GM18519 (cell line): ENCODE data around the gene ANO4.
"Not testable (repeated sequence)": the region's sequence is repeated elsewhere in the genome, so short reads cannot be mapped to it uniquely, and the experiment has no call there.

Experiments used
- ATAC-seq: cut with Tn5 transposase; IDR thresholded peaks from one replicate; pipeline ENCODE4 v1.9.1; 2021; ENCODE audit warnings: mild to moderate bottlenecking, moderate library complexity; ENCODE audit not compliant: unreplicated experiment, low FRiP score

Gene ANO4

DNA sequence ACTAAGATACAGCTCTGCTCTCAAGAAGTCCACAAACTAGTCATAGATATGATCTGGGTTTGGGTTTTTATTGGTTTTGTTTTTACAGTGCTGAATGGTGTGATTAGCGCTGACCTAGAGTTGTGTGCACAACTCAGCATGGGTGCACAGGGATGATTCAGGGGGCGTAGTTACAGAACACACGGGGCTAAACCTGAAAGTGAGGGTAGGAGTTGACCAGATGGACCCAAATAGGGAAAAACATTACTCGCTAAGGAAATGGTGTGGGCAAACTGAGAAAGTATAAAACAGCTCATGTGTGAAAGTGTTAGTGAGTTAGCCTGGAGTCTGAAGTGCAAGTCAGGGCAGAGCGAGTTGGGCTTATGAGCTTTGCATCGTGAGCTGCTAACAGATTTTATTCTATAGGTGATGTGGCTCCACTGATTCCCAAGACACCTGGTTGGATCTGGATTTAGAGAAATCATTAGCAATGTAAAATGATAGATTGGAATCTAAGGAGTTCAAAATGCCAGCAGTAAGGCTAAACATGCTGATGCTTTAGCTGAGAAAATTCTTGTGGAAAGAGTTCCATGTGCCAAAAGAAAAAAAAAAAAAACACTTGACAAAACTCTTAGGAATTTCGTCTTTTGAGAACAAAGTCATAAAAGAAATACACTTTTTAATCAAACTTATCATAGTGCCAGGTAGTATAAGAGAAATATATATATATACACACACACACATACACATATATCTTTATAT lies 280.5 kb downstream of the ANO4 start:
- no peak for ATAC-seq

GRCh38 chr12:101076921-101077320 lies 282.3 kb downstream of the ANO4 start:
- no peak for ATAC-seq

GRCh38 chr12:101077791-101078528 lies 283.4 kb downstream of the ANO4 start:
- no peak for ATAC-seq

DNA sequence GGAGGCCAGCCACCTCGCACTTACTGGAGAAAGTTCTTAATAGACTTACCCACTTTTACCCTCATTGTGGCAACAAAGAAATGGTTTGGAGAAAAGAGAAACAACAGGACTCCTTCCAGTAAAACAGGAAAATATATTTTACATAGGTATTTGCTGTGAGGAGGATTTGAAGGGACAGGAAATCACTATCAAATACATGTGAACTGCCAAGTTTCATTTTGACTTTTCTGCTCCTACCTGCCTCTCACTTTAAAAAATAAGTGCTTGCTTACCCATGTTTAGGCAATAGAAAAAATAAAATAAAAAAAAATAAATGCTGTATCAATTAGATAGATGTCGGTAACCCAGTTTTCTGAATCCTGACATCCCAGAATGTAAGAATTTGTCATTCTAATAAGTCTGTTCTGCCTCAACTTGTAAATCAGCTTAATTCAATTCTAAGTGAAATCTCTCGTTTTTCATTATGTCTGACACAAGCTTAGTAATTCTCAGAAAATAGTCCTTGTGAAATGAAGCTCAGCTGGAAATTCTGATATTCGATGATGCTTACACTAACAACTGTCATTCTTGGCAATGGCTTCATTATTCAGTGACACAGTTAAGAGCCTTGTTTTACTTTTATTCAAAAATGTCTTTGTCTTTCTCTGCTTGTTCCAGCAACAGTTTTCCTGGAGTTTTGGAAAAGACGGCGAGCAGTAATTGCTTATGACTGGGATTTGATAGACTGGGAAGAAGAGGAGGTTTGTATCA lies 284.1 kb downstream of the ANO4 start:
- ATAC-seq = no peak

DNA sequence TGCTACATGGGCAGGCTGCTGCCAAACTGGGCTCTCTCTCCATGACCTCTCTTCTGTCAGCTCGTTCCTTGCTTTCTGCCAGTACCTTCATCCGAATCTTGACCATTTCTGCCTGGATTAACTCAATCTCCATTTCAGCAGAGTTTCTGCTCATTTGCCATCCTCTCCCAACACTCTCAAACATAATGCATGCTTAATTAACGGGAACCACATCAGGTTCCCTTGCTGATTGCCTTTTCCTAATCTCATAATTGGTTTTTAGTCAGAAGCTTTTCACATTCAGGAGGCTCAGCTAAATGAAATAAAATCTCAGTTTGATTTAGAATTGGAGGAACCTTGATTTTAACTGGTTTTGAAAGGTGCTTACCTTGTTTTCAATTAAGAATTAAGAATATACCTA lies 288.1 kb downstream of the ANO4 start:
- no peak for ATAC-seq

DNA sequence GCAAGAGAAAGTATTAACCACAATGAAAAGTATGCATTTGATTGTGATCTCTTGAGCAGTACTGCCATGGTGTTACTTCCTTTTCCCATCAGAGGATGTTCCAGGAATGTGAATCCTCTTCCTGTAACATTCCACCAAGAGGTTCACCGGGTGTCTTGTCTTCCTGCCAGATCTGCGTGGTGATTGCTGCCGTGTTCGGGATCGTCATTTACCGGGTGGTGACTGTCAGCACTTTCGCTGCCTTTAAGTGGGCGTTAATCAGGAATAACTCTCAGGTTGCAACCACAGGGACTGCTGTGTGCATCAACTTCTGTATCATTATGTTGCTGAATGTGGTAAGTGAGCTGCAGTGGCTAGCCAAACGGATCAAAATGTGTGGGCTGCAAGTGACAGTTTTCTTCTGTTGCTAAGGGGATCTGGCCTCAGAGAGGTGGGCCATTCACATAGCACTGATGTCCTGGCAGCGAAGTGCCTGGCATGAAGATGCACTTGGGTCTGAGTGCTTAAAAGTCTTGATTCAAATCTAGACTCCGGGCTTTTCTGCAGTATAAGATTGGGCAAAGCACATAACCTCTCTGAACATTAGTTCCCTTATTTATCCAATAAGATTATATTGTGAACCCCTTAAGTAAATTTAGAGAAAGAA lies 292.0 kb downstream of the ANO4 start:
- ATAC-seq = no peak

DNA sequence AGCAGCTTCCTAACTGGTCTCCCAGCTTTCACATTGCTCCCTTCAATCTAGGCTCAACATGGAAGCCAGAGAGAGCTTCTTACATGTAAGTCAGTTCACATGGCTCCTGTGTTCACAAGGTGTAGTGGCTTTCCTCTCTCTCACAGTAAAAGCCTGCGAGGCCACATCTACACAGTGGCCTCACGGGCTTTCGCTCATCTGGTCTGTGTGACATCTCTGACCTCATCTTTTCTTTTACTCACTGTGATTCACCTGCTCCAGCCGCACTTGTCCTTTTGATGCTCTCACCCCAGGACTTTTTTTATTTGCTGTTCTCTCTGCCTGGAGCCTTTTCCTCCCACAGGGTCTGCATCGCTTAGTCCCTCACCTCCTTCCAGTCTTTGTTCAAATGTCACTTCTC lies 293.3 kb downstream of the ANO4 start:
- no peak for ATAC-seq

DNA sequence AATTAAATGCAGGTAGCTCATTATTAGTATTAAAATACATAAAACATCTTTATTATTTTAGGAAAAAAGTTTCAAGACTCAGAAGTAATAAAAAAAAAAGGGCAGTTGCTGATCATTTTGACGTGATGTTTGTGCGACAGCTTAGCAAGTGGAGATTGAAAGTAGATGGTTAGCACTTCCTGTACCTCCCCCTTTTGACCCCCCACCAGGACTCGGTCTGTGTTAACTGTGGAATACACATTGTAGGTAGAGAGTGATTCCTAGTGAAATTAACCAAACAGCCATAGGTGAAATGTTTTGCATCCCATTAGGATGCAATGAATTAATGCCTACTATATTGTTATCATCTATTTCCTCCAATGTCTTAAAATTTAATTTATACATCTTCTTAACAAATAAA lies 294.7 kb downstream of the ANO4 start:
- no peak for ATAC-seq

DNA sequence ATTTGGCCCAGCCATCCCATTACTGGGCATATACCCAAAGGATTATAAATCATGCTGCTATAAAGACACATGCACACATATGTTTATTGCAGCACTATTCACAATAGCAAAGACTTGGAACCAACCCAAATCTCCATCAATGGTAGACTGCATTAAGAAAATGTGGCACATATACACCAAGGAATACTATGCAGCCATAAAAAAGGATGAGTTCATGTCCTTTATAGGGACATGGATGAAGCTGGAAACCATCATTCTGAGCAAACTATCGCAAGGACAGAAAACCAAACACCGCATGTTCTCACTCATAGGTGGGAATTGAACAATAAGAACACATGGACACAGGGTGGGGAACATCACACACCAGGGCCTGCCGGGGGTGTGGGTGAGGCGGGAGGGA lies 295.6 kb downstream of the ANO4 start:
- not testable (repeated sequence) for ATAC-seq

DNA sequence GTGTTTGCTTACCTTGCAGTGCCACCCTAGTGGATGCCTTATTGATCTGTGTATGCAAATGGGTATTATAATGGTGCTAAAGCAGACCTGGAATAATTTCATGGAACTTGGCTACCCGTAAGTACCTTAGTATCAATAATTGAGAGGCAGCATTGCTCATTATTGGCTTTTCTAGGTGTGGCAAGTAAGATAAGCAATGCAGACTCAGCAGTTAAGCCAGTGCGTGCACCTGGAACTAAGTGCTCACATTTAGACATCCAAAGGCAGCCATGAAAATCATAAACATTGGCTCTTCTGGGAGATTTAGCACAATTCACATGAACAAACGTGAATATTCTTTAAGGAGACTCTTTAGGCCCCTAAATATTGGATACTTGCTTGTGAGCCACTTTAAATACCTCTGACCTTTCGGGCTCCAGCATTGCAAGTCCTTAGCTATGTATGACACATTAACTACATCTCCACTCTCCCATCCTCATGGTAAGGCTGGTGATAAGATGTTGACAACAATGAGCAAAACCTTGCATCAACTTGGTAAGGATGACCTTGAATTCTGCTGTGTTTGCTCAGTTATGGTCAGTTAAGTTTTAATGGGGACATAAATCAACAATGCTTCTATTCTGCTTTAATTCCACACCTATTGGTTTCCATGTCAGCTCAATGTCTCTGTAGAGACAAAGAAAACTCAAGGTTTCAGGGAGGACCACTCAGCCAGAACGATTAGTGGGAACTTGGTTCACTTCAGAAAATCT lies 303.4 kb downstream of the ANO4 start:
- ATAC-seq = no peak

GRCh38 chr12:101107032-101107763 lies 312.6 kb downstream of the ANO4 start:
- ATAC-seq = no peak

DNA sequence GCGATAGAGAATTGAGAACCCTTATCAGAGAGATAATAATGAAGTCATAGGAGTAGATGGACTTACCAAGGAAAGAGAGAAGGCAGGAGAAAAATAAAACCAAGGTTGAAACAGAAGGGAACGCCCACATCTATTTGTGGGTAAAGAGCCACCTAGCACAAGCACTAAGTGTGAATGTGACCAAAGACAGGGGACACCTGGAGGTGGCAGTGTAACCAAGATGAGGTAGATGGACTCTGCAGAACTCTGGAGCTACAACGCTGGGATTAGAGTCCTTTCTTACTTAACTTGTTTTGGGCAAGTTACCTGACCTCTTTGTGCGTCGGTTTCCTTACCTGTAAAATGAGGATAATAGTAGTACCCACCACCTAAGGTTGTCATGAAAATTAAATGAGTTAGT lies 313.6 kb downstream of the ANO4 start:
- ATAC-seq = no peak

DNA sequence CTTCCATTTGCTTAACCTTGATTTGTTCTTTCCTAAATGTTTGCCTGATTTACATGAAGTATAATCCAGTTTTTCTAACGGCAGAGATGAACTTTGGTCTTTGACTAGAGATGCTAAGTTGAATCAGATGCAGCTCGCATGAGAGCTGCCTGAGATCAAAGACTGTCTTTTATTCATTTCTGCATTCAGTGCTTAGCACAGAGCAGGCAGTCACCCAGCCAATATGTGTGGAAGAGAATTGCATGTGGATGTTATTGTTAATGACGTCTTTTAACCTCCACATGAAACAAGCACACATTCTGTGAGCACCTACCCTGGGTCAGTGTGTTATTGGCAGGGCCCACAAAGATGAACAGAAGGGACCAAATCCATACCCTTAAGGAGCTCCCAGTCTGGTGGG lies 316.3 kb downstream of the ANO4 start:
- no peak for ATAC-seq

DNA sequence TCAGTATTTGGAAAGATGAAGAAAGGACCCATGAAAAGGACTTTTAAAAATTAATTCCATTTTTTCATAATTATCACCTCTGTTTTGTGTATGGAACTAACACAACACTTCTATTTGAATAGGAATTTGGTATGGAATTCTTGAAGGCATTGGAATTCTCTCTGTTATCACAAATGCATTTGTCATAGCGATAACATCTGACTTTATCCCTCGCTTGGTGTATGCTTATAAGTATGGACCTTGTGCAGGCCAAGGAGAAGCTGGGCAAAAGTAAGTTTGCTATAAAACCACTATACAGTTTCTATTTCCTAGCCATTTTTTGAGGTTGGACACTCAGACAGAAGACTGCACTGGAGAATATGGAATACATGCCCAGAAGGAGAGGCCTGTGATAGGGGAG lies 316.9 kb downstream of the ANO4 start:
- ATAC-seq = no peak

GRCh38 chr12:101115326-101115725 lies 320.8 kb downstream of the ANO4 start:
- ATAC-seq = no peak

DNA sequence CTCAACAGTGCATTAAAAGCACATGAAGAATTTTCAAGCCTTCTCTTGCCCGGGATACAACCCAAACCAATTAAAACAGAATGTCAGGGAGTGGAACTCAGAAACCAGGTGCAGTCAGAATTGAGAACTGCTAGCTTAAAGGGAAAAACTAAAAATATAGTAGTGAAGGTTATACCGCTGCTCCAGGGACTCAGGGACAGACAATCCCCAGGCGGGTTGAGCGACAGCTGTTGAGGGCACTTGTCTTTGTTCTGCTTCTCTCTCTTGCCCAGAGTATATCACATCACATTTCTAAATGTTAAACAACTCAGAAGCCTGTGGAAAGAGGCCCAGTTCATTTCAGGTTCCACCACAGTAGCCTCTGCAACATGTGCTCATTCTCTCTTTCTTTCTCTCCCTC lies 322.3 kb downstream of the ANO4 start:
- no peak for ATAC-seq

- ATAC-seq = no peak
Observed at GRCh38 chr12:101117842-101118241, 323.3 kb downstream of the ANO4 start.

DNA sequence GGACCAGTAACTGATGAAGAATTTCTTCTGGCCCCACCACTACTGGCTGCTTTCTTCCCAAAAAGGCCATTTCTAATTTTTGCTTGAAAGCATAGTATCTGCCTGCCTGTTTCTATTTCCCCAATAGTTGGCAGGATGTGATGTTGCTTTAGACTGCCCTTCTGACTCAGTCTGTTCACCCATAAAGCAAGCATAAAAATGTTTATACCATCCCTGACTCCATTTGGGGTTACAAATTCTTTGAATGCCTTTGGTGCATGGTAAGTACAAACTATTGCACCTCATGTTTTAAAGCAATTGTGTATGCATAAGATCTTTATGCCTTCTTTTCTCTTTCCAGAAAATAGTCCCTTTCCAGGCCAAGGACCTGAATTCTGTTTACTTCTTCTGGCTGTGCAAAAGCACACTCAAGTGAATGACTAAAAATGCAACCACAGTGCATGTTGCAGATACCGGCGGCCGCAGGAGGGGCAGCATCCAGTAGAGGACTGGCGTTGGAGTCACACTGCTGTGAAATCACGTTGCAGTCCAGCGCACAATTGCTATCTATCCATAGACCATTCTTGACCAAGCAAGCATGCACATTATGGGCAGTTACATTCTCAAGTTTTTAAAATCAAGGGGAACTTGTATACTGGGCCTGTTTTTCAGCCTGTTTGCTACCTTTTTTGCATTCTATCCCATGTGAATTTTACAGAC lies 333.1 kb downstream of the ANO4 start:
- no peak for ATAC-seq
